GM12865 (cell line): ENCODE results near the gene CDH15.
A peak's percentile ranks its signal among the peaks of the same experiment; 100 is the strongest.

Experiments
- DNase-seq: peaks from one replicate; pipeline ENCODE4 v3.0.0; 2010; ENCODE audit warnings: low read depth
- H3K4me3 ChIP-seq: 2 replicates; pipeline ENCODE4 v1.5.1; 2011; ENCODE audit warnings: mild to moderate bottlenecking, low read depth, low read length, control low read depth
- TF ChIP-seq, protein P1 (sequence below): IDR thresholded peaks from 2 replicates; pipeline ENCODE4 v1.5.1; 2011; ENCODE audit warnings: low read length, control low read depth, low read depth, inconsistent platforms; ENCODE audit not compliant: insufficient read depth; ENCODE audit errors: missing control alignments

The CDH15 gene

DNA sequence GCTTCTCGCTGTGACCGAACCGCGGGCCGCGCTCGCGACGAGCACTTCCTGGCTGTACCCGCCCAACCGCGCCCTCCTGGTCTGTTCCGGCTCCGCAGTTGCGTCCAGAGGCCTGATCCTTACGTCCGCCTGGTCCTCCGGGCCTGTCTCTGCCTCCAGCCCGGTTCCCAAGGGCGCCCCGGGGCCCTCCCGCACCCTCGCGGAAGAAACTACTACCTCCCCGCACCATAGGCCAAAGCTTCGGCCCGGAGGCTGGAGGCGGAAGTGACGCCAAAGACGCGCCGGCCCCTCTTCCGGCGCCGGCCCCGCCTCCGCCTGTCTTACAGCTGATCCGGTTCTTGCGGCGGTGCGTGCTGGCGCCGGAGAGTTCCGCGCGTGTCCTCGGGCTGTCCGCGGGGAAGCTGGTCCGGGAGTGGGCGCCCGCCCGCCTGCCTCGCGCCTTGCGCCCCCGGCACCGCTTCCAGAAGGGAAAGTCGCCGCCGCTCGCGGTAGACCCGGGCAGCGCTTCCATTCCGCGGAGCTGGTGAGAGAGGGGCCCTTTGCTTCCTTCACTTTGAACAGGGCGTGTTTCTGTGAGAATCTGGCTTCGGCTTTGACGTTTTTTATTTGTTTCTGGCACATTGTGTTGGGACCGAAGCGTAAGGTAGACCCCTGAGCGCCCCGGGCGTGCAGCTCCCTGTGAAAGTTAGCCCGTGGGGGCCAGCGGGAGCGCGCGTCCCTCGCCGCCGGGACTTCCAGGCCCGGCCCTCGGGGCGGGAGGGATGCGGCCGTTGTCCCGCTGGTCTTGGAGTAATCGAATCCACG lies 46.0 kb downstream of the CDH15 start, which contains the start of gene ZNF778:
Gene ZNF778, plus strand, starts transcription at position 316 of the 804 bp plus-strand sequence. CDS start 3,425 bp downstream, outside the sequence.
- DNase-seq: peak; percentile 86
- peak within 1 kb of the TSS; percentile 73 for H3K4me3 ChIP-seq
- TF ChIP-seq, protein P1, sequence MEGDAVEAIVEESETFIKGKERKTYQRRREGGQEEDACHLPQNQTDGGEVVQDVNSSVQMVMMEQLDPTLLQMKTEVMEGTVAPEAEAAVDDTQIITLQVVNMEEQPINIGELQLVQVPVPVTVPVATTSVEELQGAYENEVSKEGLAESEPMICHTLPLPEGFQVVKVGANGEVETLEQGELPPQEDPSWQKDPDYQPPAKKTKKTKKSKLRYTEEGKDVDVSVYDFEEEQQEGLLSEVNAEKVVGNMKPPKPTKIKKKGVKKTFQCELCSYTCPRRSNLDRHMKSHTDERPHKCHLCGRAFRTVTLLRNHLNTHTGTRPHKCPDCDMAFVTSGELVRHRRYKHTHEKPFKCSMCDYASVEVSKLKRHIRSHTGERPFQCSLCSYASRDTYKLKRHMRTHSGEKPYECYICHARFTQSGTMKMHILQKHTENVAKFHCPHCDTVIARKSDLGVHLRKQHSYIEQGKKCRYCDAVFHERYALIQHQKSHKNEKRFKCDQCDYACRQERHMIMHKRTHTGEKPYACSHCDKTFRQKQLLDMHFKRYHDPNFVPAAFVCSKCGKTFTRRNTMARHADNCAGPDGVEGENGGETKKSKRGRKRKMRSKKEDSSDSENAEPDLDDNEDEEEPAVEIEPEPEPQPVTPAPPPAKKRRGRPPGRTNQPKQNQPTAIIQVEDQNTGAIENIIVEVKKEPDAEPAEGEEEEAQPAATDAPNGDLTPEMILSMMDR: no peak

DNA sequence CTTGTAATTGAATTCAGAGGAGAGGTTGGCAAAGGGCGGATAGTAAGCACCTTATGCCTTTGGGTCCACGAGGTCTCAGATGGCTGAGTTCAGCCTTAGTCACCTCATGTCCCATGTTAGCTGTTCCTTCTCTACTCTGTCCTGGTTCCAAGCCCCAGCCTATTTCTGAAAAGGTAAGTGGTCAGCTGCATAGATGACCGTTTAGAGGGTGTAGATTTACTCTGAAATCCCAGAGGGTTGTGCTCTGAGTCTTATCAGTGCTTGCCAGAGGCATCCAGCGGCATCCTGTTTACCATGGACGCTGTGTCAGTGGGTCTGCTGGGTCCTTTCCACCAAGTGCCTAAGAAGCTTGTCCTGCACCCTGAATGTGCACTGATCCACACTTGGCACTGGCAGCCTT lies 47.8 kb downstream of the CDH15 start:
- TF ChIP-seq, protein P1: no peak
- no peak for DNase-seq

DNA sequence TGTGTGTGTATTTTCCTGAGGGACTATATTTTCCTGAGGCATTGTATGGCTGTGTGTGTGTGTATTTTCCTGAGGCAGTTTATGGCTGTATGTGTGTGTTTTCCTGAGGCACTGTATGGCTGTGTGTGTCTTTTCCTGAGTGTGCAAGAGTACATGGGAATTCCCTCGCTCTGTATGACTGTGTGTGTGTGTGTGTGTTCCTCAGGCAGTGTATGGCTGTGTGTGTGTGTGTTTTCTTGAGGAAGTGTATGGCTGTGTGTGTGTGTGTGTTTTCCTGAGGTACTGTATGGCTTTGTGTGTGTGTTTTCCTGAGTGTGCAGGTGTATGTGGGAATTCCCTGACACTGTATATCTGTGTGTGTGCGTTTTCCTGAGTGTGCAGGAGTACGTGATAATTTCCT lies 50.1 kb downstream of the CDH15 start:
- TF ChIP-seq, protein P1: no peak

More for the DNA sequence above, 47.8 kb downstream of the CDH15 start:
- no peak overlapping the region for H3K4me3 ChIP-seq

DNA sequence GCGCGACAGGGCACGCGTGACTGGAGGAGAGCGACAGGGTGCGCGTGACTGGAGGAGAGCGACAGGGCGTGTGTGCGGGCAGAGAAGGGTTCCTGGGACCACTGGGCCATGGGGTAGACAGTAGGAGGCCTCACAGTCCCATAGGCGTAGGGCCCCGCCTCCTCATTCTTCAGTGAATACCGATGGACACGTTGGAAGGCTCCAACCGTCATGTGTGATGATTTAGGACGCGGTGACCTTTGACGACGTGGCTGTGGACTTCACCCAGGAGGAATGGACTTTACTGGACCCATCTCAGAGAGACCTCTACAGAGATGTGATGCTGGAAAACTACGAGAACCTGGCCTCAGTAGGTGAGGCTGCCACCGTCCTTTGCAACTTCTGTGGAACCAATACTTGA lies 51.4 kb downstream of the CDH15 start:
- TF ChIP-seq, protein P1: no peak
- DNase-seq: no peak
- H3K4me3 ChIP-seq: no peak overlapping the region

More for the DNA sequence above, 50.1 kb downstream of the CDH15 start:
- no peak for DNase-seq
- no peak overlapping the region for H3K4me3 ChIP-seq

DNA sequence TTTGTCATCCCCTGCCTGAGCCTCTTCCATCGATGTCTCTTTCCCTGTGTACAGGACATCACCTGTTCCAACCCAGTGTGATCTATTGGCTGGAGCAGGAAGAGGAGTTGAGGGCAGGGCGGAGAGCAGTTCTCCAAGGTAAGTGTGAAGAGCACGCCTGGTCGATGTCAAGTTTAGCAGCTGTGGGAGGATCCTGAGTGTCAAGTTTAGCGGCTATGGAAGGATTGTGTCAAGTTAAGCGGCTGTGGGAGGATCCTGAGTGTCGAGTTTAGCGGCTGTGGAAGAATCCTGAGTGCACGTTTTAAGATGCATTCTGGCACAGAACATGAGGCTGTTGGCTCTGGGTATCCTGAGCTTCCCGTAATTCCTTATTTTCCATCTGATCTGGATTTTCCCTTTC lies 53.1 kb downstream of the CDH15 start:
- no peak for DNase-seq
- H3K4me3 ChIP-seq: no peak overlapping the region
- TF ChIP-seq, protein P1: no peak

DNA sequence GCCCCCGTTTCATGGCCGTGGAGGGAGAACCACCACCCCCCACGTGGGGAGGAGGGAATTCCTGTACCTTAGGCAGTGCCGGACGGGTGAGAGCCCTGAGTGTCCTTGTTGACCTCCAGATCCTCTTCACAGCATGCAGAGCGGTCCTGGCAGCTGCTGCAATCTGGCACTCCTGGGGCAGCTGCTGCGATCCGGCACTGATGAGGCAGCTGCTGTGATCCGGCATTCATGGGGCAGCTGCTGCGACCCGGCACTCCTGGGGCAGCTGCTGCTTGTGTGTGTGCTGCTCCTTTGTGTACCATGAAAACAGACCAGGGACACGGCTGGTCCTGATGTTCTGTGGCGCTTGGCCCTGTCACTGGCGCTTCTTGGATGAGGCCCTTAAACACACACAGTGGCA lies 58.7 kb downstream of the CDH15 start:
- TF ChIP-seq, protein P1: no peak
- H3K4me3 ChIP-seq: no peak overlapping the region
- no peak for DNase-seq

DNA sequence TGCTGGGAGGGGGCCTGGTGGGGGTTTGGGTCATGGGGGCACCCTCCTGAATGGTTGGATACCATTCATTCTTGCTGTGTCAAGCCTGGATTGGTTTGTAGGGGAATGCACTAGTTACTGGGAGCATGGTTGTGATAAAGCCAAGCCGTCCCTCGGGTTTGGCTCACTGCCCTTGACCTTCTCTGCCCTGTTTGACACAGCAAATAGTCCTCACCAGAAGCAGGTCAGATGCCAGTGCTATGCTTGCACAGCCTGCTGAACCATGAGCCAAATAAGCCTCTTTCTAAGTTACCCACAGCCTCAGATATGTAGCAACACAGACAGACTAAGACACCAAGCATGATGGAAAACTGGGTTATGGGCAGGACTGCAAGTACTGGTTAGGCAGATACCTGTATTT lies 60.6 kb downstream of the CDH15 start:
- no peak overlapping the region for H3K4me3 ChIP-seq
- DNase-seq: no peak
- TF ChIP-seq, protein P1: no peak
